ENCODE results near the gene LDB2. TPM values are rescaled to one million over a fixed set of nuclear protein-coding genes. Genes with fewer than 3 reads are reported as not detected.

Gene LDB2
- total RNA-seq, 1 donor from 2014 or later: not detected

DNA sequence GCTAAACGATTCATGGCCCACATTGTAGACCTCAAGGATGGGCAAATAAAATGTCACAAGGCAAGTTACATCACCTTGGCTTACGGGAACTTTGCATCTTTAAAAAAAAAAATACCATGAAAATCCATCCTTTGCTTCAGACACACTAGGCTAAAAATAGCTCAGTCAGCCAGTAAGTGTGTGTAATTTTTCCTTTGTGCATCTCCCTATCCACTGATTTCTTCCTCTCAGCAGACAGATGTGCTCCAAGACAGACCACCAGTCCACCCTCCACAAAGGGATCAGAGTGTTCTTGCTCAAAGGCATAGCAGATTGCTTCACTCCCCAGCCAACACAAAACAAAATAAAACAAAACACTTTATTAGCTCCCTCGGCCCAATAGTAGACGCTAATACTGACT, 14.6 kb downstream of the LDB2 start:
- no peak overlapping the region for H3K4me3 Mint-ChIP-seq (ENCODE audit: low read depth)
- H3K27ac Mint-ChIP-seq: no peak overlapping the region
- TF ChIP-seq, protein P1, sequence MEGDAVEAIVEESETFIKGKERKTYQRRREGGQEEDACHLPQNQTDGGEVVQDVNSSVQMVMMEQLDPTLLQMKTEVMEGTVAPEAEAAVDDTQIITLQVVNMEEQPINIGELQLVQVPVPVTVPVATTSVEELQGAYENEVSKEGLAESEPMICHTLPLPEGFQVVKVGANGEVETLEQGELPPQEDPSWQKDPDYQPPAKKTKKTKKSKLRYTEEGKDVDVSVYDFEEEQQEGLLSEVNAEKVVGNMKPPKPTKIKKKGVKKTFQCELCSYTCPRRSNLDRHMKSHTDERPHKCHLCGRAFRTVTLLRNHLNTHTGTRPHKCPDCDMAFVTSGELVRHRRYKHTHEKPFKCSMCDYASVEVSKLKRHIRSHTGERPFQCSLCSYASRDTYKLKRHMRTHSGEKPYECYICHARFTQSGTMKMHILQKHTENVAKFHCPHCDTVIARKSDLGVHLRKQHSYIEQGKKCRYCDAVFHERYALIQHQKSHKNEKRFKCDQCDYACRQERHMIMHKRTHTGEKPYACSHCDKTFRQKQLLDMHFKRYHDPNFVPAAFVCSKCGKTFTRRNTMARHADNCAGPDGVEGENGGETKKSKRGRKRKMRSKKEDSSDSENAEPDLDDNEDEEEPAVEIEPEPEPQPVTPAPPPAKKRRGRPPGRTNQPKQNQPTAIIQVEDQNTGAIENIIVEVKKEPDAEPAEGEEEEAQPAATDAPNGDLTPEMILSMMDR (IDR thresholded peaks at IDR 0.05; ENCODE audit: unreplicated experiment): no peak
- peaks cover 8% of the 10 kb centered on the region for H3K9me3 Mint-ChIP-seq (ENCODE audit: low read depth)
- H3K27me3 Mint-ChIP-seq: peaks cover 6% of the 10 kb centered on the region
- DNase-seq (ENCODE audit: low spot score, unreplicated experiment): no peak
- H3K36me3 Mint-ChIP-seq (ENCODE audit: insufficient read depth): no peaks in the 10 kb centered on the region
- no peaks in the 10 kb centered on the region for H3K4me1 Mint-ChIP-seq (ENCODE audit: low read depth)

DNA sequence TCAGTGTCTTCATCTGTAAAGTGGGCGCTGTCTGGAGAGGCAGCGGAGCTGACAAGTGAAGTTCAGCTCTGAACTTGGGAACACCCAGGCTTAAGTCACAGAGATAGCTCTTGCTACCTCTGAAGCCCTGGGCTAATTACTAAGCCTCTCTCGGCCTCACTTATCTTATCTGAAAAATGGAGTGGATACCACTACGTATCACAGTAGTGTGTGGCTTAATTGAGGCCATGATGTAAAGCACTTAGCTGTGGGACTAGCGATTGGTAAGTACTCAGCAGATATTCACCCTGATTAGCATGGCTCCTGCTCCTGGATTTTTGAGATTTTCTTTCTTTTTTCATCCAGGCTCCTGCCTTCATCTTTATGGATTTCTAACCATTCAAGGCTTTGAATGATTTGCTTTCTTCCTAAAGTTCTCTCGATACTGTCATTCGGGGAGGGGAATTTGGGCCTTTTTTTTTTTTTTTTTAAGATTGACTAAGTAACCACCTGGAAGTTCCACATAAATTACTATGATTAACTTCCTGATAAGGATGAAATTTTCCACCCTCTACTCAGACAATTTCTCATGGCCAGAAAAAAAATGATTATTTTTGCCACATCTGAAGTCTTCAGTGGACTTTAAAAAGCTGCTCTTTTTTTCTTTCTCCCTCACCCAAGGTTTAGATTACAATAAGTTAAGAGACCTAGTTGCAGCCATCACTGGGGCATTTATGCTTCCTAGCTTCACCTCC, 17.1 kb downstream of the LDB2 start:
- no peak for DNase-seq (ENCODE audit: low spot score, unreplicated experiment)
- H3K27me3 Mint-ChIP-seq: peaks cover 6% of the 10 kb centered on the region
- no peaks in the 10 kb centered on the region for H3K4me1 Mint-ChIP-seq (ENCODE audit: low read depth)
- no peaks in the 10 kb centered on the region for H3K36me3 Mint-ChIP-seq (ENCODE audit: insufficient read depth)
- TF ChIP-seq, protein P1 (IDR thresholded peaks at IDR 0.05; ENCODE audit: unreplicated experiment): no peak
- H3K27ac Mint-ChIP-seq: no peak overlapping the region
- H3K9me3 Mint-ChIP-seq (ENCODE audit: low read depth): peaks cover 24% of the 10 kb centered on the region
- H3K4me3 Mint-ChIP-seq (ENCODE audit: low read depth): no peak overlapping the region

DNA sequence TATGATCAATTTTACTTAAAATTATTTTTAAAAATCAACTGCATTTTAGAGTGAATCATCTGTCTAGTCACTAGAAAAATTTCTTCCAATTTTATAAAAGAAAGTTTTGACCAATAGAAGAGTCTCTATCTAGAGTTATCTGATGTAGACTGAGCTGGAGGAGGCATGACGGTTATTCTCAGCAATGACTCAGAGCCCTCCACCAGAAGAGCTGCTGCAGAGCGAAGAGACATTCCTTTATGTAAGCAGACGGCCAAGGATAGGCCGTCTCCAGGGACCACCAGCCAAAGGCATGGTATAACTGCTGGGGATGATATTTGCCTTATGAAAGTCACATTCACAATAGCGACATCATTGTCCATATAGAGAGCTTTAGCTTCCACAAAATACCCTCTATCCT, 23.0 kb downstream of the LDB2 start:
- TF ChIP-seq, protein P1 (IDR thresholded peaks at IDR 0.05; ENCODE audit: unreplicated experiment): no peak
- H3K27me3 Mint-ChIP-seq: peaks cover 7% of the 10 kb centered on the region
- no peaks in the 10 kb centered on the region for H3K36me3 Mint-ChIP-seq (ENCODE audit: insufficient read depth)
- no peak overlapping the region for H3K27ac Mint-ChIP-seq
- no peaks in the 10 kb centered on the region for H3K4me1 Mint-ChIP-seq (ENCODE audit: low read depth)
- no peak for DNase-seq (ENCODE audit: low spot score, unreplicated experiment)
- no peak overlapping the region for H3K4me3 Mint-ChIP-seq (ENCODE audit: low read depth)
- peaks cover 24% of the 10 kb centered on the region for H3K9me3 Mint-ChIP-seq (ENCODE audit: low read depth)

DNA sequence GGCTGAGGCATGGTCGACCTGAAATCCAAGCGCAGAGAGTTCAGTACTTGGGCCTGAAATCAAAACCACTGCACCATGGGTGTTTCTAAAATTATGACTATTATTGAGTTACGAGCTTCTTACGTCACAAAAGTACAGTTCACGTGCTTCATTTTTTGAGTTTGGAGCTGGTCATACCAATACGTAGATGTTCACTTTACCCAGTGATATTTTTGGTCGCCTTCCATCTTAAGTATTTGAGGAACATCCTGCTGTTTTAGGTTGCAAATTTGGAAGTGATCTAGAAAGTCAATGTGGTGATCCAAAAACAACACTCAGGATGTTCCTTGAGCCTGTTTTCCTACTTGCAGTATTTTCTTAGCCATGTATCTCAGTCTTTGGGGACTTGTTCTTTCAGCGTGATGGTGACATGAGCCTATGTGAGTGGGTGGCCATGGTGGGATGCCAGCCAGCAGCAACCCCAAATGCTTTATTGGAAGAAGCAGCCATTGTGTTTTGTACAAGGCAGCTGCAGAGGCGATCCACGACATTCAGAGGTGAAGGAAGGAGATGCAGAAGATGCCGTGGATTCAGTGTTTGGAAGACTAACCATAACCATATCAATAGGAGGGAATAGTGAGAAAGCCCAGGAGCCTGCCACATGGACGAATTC, 28.7 kb downstream of the LDB2 start:
- DNase-seq (ENCODE audit: low spot score, unreplicated experiment): no peak
- no peak overlapping the region for H3K27ac Mint-ChIP-seq
- H3K36me3 Mint-ChIP-seq (ENCODE audit: insufficient read depth): no peaks in the 10 kb centered on the region
- no peaks in the 10 kb centered on the region for H3K9me3 Mint-ChIP-seq (ENCODE audit: low read depth)
- H3K4me1 Mint-ChIP-seq (ENCODE audit: low read depth): peaks cover 5% of the 10 kb centered on the region
- TF ChIP-seq, protein P1 (IDR thresholded peaks at IDR 0.05; ENCODE audit: unreplicated experiment): no peak
- H3K27me3 Mint-ChIP-seq: peaks cover 25% of the 10 kb centered on the region
- no peak overlapping the region for H3K4me3 Mint-ChIP-seq (ENCODE audit: low read depth)

DNA sequence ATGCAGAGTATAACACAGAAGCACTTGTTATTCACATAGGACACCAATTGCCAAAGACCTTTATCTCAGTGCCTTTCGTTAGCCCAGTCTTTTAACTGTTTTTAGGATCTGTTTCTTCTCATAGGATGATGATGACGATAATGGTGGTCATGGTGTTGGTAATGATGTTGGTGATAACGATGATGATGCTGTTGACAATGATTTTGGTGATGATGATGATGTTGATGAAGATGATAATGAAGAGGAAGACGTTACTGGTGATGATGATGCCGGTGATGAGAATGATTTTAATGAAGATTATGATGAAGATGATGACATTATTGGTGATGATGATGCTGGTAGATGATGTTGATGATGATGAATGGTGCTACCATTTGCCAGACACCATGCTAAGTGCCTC, 29.8 kb downstream of the LDB2 start:
- Mint-ChIP-seq H3K27me3 (peaks cover 29% of the 10 kb centered on the region), H3K27ac (no peak overlapping the region), H3K4me1 (ENCODE audit: low read depth) (peaks cover 5% of the 10 kb centered on the region), H3K4me3 (ENCODE audit: low read depth) (no peak overlapping the region), H3K36me3 (ENCODE audit: insufficient read depth) (no peaks in the 10 kb centered on the region), H3K9me3 (ENCODE audit: low read depth) (no peaks in the 10 kb centered on the region)
- TF ChIP-seq, protein P1 (IDR thresholded peaks at IDR 0.05; ENCODE audit: unreplicated experiment): no peak
- DNase-seq (ENCODE audit: low spot score, unreplicated experiment): no peak

Measured in progenitor cell of endocrine pancreas (in vitro differentiated cells).